Ammon's horn (tissue), 1 donor: Measurements from ENCODE around the gene PTPN1.
"Not testable (repeated sequence)": the region's sequence is repeated elsewhere in the genome, so short reads cannot be mapped to it uniquely, and the experiment has no call there.

Experiments
- DNase-seq: peaks from one replicate; pipeline ENCODE4 v3.0.0-alpha.2; 2016; ENCODE audit warnings: low spot score

Gene PTPN1

GRCh38 chr20:50481741-50482140, 28.4 kb upstream of the PTPN1 start:
- no peak for DNase-seq

GRCh38 chr20:50482396-50482981, 27.7 kb upstream of the PTPN1 start:
- DNase-seq = no peak

- DNase-seq = no peak
These were observed 25.8 kb upstream of the PTPN1 start for GRCh38 chr20:50484271-50484976.

GRCh38 chr20:50487397-50487796, 22.8 kb upstream of the PTPN1 start:
- DNase-seq = no peak

- DNase-seq = no peak
These were observed 21.9 kb upstream of the PTPN1 start for GRCh38 chr20:50488236-50488806.

GRCh38 chr20:50491168-50491567, 19.0 kb upstream of the PTPN1 start:
- DNase-seq = no peak

- DNase-seq = no peak
These were observed 18.1 kb upstream of the PTPN1 start for GRCh38 chr20:50491926-50492634.

- DNase-seq = no peak
These were observed 16.3 kb upstream of the PTPN1 start for GRCh38 chr20:50493881-50494253.

GRCh38 chr20:50494428-50494827, 15.8 kb upstream of the PTPN1 start:
- no peak for DNase-seq

GRCh38 chr20:50496773-50497385, 13.3 kb upstream of the PTPN1 start:
- no peak for DNase-seq

- no peak for DNase-seq
These were observed 12.0 kb upstream of the PTPN1 start for GRCh38 chr20:50498071-50498776.

GRCh38 chr20:50499938-50500337, 10.2 kb upstream of the PTPN1 start:
- DNase-seq = no peak

GRCh38 chr20:50501972-50502745, 8.0 kb upstream of the PTPN1 start:
- DNase-seq = no peak

GRCh38 chr20:50504231-50504823, 5.9 kb upstream of the PTPN1 start:
- no peak for DNase-seq

- no peak for DNase-seq
These were observed 4.0 kb upstream of the PTPN1 start for GRCh38 chr20:50506270-50506579.

- not testable (repeated sequence) for DNase-seq
These were observed 2.4 kb upstream of the PTPN1 start for GRCh38 chr20:50507745-50508144.

GRCh38 chr20:50508171-50508755, 1.9 kb upstream of the PTPN1 start:
- DNase-seq = no peak

- peak; percentile 17 for DNase-seq
These were observed 741 bp downstream of the PTPN1 start for GRCh38 chr20:50510706-50511542.

GRCh38 chr20:50512323-50512722, 2.1 kb downstream of the PTPN1 start:
- no peak for DNase-seq
